GM18867 (cell line): ENCODE measurements around the gene GRIK4.

Experiments used
- ATAC-seq: cut with Tn5 transposase; IDR thresholded peaks from one replicate; pipeline ENCODE4 v1.9.1; 2021; ENCODE audit warnings: mild to moderate bottlenecking, moderate library complexity; ENCODE audit not compliant: unreplicated experiment

Gene GRIK4

DNA sequence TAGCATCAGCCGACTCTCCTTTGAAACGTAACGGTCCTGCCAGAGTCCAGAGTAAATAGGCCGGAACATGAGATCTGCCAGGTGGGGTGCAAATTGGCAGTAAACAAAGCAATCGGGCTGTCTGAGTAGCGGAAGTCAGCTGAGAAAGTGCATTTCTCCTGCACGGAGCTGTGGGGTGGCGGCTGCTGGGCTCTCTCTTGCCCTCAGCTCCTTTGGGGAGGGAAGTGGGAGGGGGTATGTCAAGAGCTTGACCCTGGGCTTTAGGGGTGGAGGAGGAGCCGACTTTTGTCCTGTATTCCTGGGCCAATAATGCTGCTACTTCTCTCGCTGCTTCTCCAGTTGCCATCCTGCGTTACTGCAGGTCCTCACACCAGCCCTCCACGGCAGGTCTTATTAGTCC lies 11.6 kb downstream of the GRIK4 start:
- no peak for ATAC-seq

DNA sequence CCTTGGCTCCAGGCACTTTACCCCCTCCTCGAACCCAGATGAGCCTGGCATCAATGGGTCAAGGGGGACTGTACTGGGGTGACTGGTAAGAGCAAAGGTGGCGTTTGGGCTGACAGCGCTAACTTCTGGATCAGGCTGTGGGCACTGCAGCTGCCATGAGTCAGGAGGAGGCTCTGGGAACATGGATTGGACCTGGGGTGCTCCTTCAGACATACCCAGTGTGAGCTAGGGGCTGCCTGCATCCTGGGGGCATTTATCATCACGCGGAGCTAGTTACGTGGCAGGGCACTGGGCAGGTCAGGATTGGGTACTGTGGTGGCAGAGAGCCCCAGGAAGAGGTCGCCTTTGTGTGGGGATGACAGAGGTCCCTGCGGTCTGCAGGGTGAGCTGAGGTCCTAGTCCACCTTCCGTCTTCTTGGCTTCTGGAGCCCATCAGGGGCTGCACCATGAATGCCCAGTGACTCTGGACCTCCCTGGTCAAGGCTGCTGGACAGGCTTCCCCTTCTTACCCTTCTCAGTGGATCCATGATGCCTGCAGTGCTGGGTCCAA lies 13.1 kb downstream of the GRIK4 start:
- ATAC-seq: no peak

DNA sequence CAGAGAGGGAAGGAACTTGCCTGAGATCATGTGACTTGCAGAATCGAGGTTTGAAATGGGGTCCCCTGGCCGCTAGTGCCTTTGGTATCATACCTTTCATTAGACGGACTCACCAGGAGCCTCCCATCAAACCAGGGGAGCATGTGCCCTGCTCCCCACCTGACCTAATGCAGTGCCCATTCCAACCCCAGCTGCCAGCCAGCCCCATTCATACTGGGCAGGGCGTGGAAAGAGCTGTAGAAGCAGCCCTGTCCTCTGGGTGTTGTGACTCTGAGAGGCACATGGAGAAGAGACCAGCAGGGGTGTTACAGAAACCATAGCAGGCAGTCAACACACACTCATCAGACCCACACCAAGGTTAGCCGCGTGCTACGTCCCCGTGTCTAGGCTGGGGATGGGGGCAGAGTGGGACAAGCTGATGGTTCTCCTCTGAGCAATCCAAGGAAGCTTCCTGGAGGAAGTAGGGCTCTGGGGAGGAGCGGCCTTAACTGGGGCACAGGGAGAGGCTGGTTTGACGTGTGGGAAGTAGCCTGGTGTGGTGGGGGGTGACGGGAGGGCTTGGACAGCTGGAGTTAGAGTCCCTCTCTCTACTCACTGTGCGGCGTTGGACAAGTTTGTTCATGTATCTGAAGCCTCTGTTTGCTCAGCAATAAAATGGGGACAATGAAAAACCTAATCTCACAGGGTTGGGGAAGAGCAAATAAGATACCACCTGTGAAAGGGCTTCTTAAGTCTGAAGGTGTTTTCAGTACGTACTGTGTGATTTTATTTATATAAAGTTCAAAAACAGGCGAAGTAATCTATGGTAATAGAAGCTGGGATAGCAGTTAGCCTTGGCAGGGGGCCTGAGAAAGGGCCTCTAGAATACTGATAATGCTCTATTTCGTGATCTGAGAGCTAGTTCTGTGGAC lies 14.0 kb downstream of the GRIK4 start:
- ATAC-seq: no peak

DNA sequence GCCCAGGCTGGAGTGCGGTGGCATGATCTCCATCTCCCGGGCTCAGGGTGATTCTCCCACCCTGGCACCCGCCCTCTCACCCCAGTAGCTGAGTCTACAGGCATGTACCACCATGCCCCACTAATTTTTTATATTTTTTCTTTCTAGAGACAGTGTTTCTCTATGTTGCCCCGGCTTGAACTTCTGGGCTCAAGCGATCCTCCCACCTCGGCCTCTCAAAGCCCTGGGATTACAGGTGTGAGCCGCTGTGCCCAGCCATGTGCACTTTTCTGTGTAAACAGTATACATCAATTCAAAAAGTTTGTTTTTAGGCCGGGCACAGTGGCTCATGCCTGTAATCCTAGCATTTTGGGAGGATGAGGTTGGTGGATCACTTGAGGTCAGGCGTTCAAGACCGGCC lies 14.7 kb downstream of the GRIK4 start:
- no peak for ATAC-seq

DNA sequence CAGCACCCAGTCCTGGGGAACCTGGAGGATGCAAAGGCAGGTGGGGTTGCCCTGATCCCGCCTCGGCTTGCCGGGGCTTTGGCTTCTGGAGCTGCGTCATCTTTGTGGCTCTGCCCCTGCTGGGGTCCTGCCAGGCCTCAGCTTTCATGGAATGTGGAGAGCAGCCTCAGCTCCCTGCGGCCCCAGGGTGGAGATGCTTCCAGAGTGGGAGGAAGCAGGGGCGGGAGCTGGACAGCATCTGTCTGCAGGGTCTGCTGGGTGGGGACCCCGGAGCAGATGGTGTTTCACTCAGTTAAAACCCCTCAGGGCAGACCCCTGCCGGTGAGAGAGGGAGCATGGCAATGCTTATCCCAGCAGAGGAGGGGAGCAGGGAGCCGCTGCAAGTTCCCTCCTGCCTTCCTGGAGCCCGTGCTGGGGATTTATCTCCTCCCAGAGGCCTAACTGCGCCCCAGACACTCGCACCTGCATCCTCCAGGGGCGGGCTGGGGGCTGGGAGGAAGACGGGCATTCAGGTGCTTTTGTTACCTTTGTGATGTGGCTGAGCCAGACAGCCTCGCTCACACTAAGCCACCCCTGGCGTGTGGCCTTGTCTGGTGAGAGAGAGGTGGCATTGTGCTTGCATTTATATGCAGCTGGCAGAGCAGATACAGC lies 15.7 kb downstream of the GRIK4 start:
- ATAC-seq: no peak

DNA sequence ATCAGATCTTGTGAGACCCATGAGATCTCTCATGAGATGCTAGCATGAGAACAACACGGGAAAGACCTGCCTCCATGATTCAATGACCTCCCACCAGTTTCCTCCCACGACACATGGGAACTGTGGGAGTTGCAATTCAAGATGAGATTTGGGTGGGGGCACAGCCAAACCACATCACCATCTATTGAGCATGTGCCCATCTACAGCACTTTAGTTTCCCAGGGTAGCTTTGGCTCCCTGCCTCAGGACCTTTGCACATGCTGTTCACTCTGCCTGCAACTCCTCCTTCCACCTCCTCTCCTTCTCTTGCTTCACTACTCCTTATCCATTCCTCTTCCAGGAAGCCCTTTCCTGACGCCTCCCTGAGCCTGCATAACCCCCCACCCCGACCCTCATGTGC lies 17.2 kb downstream of the GRIK4 start:
- ATAC-seq: no peak

DNA sequence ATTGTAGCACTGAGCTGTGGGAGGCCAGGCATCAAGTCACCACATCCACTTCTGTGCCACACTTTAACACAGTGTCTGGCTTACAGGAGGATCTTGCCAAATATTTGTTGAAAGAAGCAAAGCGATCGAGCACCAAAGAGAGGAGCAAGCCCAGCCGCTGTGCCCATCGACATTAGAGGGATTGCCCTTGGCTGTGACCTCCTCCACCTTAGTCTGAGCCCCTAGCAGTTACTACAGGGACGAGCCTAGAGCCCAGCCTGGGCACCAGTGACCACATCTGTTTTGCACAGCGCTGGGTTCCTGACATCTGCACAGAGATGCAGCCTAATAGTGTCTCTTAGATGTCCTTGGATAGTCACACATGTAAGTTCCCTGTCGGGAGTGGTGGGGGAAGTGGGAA lies 17.7 kb downstream of the GRIK4 start:
- no peak for ATAC-seq

DNA sequence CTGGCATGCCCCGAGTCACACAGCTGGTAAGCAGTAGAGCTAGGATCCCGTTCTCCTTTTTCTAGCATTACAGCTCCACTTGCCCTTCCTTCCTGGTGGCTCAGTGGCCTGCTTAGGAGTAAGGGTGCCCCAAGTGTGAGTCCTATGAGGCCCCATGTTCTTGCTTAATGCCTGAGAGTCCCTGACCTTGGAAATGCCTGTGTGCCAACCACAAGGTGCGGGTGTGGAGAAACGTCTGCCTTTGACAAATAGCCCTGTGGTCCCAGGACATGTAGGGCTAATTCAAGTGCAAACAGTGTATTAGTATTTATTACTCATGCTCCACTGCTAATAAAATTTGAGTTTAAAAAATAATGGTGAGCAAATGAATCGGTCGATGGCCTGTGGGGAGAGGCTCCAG lies 18.4 kb downstream of the GRIK4 start:
- no peak for ATAC-seq

DNA sequence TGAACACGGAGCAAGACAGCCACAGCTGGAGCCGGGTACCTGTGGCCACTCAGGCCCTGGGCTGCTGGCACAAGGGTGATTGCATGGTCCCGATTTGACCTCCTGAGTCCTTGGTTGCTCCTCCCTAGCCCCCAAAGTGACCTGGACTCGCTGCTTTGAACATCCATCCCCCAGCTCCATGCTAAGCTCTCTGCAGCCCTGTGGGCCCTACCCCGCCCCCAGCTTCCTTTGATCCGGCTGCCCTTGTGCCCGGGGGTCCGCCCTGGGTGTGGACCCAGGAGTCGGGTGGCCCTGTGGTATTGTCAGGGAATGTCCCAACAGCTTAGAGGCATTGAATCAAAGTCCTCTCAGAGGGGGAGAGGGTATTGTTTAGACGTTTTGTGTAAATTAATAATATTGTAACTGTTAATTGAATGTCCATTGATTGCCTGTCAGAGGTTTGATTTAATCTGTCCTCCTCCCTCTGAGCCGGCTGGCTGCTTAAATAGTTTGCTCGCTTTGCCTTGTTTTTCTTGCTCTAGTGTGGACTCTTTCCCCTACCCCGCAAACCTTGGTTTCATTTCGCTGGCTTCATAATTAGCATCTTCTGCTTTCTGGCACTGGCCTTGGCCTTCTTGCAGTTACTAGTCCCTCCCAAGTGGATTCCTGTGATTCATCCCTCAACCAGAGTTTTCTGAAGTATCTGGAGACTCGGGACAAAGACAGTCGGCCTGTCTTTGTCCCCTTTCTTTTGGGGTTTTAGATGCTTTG lies 20.7 kb downstream of the GRIK4 start:
- ATAC-seq: no peak

DNA sequence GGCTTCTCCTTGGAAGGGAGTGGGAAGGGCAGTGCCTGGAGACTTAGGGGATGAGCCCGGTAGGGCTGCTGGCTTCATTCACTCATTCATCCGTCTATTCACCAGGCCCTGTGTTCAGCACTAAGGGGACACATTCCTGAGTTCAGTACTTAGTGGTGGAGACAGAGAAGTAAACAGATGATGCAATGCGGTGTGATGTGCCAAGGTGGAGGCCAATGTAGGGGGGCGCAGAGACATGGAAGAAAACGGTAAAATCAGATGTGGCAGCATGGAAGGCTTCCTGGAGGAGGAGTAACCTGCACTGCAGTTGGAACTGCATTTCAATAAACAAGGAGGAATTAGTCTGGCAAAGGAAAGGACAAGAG lies 21.3 kb downstream of the GRIK4 start:
- no peak for ATAC-seq

DNA sequence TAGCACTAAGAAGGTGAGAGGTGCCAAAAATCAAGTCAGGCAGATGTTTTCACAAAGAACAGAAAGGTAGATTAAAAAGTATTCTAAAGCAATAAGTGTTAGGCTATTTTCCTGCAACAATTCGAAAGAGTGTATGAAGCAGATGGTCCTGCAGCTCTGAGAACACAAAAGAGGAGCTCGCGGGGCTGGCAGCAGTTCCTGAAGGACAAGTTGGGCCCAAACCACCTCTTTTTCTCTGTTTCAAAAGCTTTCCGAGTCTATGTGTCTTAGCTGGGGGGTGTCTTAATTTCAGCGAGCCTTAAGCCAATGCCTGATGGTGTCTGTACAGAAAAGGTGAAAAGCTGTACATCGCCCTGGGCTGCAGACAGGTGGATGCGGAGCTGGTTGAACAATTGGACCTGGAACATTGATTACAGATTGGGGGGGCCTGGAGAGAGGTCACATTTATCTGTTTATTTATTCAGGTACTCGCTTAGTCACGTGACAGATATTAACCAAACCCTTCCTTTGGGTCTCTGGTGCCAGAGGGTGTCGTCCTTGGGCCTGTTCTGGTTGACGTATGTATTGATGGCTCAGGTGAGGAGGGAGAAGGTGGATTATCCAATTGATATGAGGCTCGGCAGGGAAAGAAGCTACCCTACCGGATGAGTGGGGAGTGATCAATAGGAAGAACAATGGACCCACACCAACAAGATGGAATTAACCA lies 24.7 kb downstream of the GRIK4 start:
- no peak for ATAC-seq

DNA sequence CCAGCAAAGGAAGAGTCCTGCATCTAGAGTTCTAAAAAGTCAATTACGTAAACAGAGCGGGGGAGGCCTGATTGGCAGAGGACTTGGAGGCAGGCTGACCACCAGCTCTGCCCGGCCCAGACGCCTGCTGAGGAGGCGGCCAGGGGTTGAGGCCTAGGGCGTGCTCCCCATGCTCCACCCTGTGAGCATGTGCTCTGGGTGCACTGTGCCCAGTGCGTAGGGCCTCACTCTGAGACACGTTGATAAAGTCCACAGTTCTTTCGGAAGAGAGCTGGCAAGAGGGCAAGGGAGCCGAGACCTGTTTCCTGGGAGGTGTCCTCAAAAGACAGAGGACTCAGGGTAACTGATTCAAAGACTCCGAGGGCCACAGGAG lies 25.2 kb downstream of the GRIK4 start:
- no peak for ATAC-seq

DNA sequence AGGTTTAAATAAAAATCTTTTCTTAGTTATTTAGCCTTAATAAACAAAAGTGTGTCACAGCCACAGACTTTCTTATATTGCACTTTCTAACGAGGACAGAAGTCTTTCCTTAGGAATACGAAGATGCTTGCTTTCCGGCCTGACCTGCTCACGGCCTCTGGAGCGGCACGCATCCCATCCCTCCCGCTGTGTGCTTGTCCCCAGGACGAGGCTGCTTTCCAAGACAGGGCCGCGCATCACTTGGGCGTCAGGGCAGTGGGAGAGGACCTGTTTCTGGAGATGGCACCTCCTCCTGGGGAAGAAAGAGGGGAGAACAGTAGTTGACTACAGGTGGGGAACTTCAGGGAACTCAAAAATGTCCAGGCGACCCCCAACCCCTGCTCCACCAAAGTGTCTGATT lies 26.4 kb downstream of the GRIK4 start:
- no peak for ATAC-seq

DNA sequence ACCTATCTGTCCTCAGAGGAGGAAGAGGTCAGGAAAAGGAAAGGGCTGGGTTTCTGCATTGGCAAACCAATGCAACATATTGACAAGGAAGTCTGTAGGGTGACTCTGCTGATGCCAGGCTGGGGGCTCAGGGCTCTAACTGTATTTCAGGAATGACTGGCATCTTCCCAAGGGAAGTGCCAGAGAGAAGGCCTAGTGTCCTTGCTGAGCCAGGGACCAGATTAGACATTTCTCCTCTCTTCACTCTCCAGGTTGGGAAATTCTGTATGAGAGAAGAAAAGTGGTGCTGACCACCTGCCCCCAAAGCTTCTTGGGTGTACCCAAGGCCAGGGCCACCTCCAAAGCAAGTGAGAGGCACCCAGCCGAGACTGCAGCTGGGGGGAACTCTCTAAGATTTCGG lies 27.2 kb downstream of the GRIK4 start:
- no peak for ATAC-seq

DNA sequence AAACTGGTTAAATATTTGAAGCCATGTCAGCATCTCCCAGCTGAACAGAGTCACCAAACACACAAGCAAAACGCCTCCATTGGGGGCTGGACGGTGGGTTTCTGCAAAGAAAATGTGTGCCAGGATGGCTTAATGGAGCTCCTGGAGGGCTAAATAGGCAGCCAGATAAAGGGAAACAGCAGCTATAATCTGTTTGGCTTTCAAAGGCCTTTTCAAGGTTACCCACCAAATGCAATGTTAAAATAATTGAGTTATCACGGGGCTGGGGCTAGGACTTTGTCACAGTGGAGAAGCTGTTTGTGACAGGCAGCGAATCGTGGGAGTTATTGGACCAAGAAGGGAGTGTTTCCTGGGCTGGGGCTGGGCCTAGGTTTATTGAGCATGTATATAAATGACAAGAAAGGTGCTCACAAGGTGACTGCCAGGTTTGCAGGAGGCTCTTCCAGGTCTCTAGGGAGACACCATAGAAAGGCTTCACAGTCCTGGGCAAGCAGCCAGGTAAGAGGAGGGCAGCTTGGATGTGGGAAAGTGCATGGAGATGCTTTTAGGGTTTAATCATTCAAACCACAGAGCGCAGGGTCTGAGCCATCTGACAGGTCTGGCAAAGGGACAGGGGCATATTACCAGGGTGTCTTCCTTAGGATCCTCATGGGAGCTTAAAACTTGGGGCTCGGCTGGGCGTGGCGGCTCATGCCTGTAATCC lies 28.3 kb downstream of the GRIK4 start:
- no peak for ATAC-seq

DNA sequence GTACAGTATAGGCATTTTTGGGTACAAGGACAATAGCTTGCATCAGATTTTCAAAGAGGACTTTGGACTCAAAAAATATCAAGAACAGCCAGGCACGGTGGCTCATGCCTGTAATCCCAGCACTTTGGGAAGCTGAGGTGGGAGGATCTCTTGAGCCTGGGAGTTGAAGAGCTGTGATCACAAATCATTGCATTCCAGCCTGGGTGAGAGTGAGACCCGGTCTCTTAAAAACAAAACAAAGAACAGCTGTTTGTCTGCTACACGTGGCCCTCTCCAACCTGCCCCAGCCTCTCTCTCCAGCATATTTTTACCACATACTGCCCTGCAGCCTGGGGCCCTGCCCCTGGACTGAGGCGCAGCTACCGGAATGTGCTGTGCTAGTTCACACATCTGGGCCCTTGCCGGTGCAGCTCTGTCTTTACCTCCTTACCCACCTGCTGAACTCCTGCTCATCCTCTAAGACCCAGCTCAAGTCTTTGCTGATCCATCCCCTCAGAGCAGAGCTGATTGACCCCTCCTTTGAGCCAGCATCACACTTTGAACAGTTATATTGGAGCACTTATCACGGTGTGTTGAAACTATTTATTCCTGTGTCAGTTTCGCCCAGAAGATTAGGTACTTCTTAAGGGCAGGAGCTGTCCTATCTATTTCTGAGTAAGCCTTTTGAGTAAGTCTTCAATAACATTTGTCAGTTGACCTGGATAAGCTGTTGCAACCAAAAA lies 29.4 kb downstream of the GRIK4 start:
- ATAC-seq: no peak

DNA sequence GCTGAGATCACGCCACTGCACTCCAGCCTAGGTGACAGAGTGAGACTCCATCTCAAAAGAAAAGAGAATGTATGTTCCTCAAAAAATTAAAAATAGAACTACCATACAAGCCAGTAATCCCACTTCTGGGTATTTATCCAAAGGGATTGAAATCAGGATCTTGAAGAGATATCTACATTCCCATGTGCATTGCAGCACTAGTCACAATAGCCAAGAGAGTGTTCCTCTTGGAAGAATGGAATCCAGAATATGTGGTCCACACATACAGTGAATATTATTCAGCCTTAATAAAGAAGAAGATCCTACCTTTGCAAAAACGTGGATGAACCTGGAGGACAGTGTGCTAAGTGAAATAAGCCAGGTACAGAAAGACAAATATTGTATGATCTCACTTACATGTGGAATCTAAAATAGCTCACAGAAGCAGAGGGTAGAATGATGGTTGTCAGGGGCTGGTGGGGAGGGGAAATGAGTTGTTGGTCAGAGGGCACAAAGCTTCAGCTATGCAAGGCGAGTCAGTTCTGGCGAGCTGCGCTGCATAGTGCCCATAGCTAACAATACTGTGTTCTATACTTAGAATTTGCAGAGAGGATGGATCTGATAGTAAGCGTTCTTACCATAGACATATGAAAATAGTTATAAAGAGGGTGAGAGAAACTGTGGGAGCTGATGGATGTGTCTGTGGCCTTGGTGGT lies 32.1 kb downstream of the GRIK4 start:
- no peak for ATAC-seq

DNA sequence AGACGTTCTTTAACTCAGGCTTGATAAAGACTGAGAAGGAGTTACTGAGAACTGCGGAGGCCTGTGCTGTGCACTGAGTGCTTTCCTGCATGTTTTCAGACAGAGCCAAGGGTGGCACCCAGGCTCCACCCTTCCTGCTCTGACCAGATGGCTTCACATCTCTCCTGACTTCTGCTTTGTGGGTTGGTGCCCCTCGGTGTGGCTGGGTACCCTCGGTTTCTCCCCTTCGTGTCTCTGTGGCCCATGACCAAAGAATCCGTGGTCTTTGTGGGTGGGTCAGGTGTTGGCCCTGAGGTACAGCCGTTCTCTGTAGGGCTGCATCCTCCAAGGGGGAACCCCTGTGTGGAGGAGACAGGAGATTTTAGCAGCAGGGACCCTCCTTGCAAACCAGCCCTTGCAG lies 34.3 kb downstream of the GRIK4 start:
- no peak for ATAC-seq
